Pons (tissue), 1 donor: ENCODE measurements around the gene SSX1.
"Not testable (repeated sequence)": the region's sequence is repeated elsewhere in the genome, so short reads cannot be mapped to it uniquely, and the experiment has no call there.

Experiments
- DNase-seq: peaks from one replicate; pipeline ENCODE4 v3.0.0-alpha.2; 2016; ENCODE audit warnings: low spot score

SSX1 gene

GRCh38 chrX:48255062-48255796, at the start of gene SSX1:
Gene SSX1 (plus strand): TSS chrX:48255392. CDS start chrX:48257242, 1,850 bp downstream.
- DNase-seq: not testable (repeated sequence)

- DNase-seq: not testable (repeated sequence)
Observed at GRCh38 chrX:48214341-48214740, 40.9 kb upstream of the SSX1 start.

GRCh38 chrX:48224196-48224595, 31.0 kb upstream of the SSX1 start:
- not testable (repeated sequence) for DNase-seq

GRCh38 chrX:48252945-48253344, 2.2 kb upstream of the SSX1 start:
- not testable (repeated sequence) for DNase-seq

- DNase-seq: not testable (repeated sequence)
Observed at GRCh38 chrX:48274365-48274764, 19.2 kb downstream of the SSX1 start.

- no peak for DNase-seq
Observed at GRCh38 chrX:48278958-48279357, 23.8 kb downstream of the SSX1 start.

GRCh38 chrX:48280729-48281128, 25.5 kb downstream of the SSX1 start:
- DNase-seq: not testable (repeated sequence)

- no peak for DNase-seq
Observed at GRCh38 chrX:48306175-48306574, 51.0 kb downstream of the SSX1 start.

- not testable (repeated sequence) for DNase-seq
Observed at GRCh38 chrX:48313996-48314395, 58.8 kb downstream of the SSX1 start.
